NCI-H2029 (cell line): Measurements from ENCODE around the gene FOCAD.

Experiments
- DNase-seq: peaks from one replicate; lab custom pipeline; 2025; lab: John Stamatoyannopoulos, UW

Gene FOCAD

GRCh38 chr9:20880271-20880670, 196.2 kb downstream of the FOCAD start:
- DNase-seq = no peak

GRCh38 chr9:20880675-20881074, 196.6 kb downstream of the FOCAD start:
- DNase-seq = no peak

GRCh38 chr9:20884985-20885593, 201.0 kb downstream of the FOCAD start:
- no peak for DNase-seq

GRCh38 chr9:20898885-20899554, 215.0 kb downstream of the FOCAD start:
- no peak for DNase-seq

- no peak for DNase-seq
Measured at GRCh38 chr9:20903212-20903611, 219.2 kb downstream of the FOCAD start.

- DNase-seq = no peak
Measured at GRCh38 chr9:20904995-20905394, 220.9 kb downstream of the FOCAD start.

- no peak for DNase-seq
Measured at GRCh38 chr9:20906326-20906725, 222.3 kb downstream of the FOCAD start.

GRCh38 chr9:20908461-20908860, 224.4 kb downstream of the FOCAD start:
- DNase-seq = no peak

- no peak for DNase-seq
Measured at GRCh38 chr9:20914556-20914955, 230.5 kb downstream of the FOCAD start.

- DNase-seq = no peak
Measured at GRCh38 chr9:20921362-20921761, 237.3 kb downstream of the FOCAD start.

GRCh38 chr9:20925256-20926045, 241.4 kb downstream of the FOCAD start:
- no peak for DNase-seq

GRCh38 chr9:20929276-20929675, 245.2 kb downstream of the FOCAD start:
- no peak for DNase-seq

GRCh38 chr9:20930836-20931235, 246.8 kb downstream of the FOCAD start:
- DNase-seq = no peak

GRCh38 chr9:20940447-20941173, 256.6 kb downstream of the FOCAD start:
- DNase-seq = no peak

- peak; percentile 55 for DNase-seq
Measured at GRCh38 chr9:20941174-20941690, 257.2 kb downstream of the FOCAD start.

- DNase-seq = no peak
Measured at GRCh38 chr9:20944507-20944906, 260.4 kb downstream of the FOCAD start.

- DNase-seq = no peak
Measured at GRCh38 chr9:20945269-20945668, 261.2 kb downstream of the FOCAD start.

GRCh38 chr9:20945856-20946255, 261.8 kb downstream of the FOCAD start:
- no peak for DNase-seq

- no peak for DNase-seq
Measured at GRCh38 chr9:20948703-20949102, 264.6 kb downstream of the FOCAD start.

- DNase-seq = no peak
Measured at GRCh38 chr9:20950707-20951106, 266.6 kb downstream of the FOCAD start.

GRCh38 chr9:20962536-20963225, 278.6 kb downstream of the FOCAD start:
- DNase-seq = no peak

GRCh38 chr9:20972684-20973083, 288.6 kb downstream of the FOCAD start:
- no peak for DNase-seq
